ENCODE results near the gene PLAC9.
"Not testable (repeated sequence)": the region's sequence is repeated elsewhere in the genome, so short reads cannot be mapped to it uniquely, and the experiment has no call there.

PLAC9 gene, protein sequence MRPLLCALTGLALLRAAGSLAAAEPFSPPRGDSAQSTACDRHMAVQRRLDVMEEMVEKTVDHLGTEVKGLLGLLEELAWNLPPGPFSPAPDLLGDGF

DNA sequence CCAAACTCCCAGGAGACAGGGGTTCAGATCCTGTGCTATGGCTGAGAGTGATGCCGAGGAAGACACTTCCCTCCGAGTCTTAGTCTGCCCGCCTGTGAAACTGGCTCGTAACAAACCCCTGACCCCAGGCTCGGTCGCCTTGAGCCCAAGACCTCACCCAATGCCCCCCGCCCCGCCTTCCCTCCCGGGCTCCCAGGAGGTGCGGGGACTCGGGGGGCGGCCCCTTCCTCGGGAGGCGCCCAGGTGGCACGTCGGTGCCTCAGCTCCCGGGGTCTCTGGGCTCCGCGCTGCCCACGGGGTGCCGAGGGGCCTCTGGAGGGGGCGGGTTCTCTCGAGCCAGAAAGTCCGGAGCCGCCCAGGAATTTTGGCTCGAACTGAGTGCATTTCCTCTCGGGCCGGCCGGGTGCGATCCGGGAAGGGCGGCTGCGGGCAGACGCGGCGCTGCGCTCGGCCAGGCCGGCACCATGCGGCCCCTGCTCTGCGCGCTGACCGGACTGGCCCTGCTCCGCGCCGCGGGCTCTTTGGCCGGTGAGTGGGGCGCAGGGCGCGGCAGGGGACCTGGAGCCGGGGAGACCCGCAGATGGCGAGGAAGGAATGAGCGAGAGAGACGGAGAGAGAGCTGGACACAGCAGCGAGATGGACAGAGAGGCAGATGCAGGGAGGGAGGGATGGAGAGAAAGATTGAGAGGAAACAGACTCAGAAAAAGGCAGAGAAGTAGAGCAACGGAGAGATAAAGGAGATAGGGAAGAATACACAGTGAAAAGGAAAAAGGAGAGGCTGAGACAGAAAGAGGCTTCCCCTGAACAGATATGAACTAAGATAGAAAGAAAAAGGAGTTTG is at the start of gene PLAC9:
TSS of gene PLAC9 (plus strand) at position 432 of the 841 bp plus-strand sequence. CDS start at position 465, 33 bp downstream.
- Histone ChIP-seq H3K4me3 (peak within 1 kb of the TSS; percentile 27 to 43 (median 32)), H3K27ac (peak within 1 kb of the TSS in 20 of 21 experiments; percentile 5 to 91 (median 74))

DNA sequence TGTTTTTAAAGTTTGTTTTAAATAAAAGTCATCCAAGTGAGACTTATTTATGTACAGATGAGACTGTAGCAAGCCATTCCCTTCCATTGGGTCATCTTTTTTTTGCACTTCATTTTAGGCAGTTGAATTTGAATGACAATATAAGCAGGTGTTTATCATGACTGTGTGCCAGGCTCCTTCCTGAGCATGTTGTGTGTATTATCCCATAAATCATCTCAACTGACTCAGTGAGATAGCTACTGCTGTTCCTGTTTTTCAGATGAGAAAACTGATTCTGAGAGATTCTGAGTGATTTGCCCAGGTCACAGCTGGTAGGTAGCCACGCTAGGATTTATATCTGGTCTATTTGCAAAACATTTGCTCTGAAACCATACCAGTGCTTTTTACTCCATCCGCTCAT is 42.4 kb upstream of the PLAC9 start:
- Histone ChIP-seq H3K4me3 (no peak overlapping the region), H3K27ac (no peak overlapping the region)

DNA sequence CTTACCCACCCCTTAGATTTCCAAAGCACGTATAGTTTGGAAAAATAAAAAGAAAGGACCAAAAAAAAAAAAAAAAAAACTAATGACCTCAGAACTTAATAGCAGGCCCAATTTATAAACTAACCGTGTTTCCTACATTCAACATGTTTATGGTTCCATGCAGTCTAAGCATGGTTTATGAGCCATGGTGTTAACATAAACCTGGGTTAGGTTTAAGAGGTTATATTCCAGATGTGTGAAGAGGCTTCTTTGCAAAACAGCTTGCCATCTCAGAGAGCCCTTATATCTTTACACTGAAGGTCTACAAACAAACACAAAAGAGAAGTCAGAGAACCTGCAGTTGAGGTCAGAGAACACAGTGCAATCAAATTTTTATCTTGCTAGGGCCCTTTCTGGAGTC is 38.3 kb upstream of the PLAC9 start:
- no peak overlapping the region for H3K27ac ChIP-seq

DNA sequence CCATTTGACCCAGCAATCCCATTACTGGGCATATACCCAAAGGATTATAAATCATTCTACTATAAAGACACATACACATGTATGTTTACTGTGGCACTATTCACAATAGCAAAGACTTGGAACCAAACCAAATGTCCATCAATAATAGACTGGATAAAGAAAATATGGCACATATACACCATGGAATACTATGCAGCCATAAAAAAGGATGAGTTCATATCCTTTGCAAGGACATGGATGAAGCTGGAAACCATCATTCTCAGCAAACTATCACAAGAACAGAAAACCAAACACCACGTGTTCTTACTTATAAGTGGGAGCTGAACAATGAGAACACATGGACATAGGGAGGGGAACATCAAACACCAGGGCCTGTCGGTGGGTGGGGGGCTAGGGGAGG is 34.3 kb upstream of the PLAC9 start:
- H3K4me3 ChIP-seq, H3K27ac ChIP-seq: not testable (repeated sequence)

More for the DNA sequence above, 38.3 kb upstream of the PLAC9 start:
- no peak overlapping the region for H3K4me3 ChIP-seq

DNA sequence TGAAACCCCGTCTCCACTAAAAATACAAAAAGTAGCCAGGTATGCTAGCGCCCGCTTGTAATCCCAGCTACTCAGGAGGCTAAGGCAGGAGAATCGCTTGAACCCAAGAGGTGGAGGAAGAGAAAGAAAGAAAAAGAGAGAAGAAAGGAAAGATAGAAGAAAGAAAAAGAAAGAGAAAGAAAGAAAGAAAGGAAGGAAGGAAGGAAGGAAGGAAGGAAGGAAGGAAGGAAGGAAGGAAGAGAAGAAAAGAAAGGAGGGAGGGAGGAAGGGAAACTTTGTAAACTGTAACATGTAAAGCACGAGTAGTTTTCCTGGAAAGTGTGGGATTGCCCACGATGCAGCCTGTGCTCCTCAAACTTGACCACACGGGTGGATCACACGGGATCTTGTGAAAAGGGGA is 33.2 kb upstream of the PLAC9 start:
- H3K27ac ChIP-seq, H3K4me3 ChIP-seq: not testable (repeated sequence)

DNA sequence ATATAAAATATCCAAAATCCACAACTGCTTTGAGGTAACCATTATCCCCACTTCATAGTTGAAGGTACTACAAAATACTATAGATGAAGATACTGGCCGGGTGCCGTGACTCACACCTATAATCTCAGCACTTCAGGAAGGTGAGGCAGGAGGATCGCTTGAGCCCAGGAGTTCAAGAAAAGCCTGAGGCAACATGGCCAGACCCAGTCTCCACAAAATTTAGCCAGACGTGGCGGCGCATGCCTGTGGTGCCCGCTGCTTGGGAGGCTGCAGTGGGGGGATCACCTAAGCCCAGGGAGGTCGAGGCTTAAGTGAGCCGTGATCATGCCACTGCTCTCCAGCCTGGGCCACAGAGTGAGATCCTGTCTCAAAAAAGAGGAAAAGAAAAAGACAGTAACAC is 32.4 kb upstream of the PLAC9 start:
- Histone ChIP-seq H3K27ac (no peak overlapping the region), H3K4me3 (no peak overlapping the region)

DNA sequence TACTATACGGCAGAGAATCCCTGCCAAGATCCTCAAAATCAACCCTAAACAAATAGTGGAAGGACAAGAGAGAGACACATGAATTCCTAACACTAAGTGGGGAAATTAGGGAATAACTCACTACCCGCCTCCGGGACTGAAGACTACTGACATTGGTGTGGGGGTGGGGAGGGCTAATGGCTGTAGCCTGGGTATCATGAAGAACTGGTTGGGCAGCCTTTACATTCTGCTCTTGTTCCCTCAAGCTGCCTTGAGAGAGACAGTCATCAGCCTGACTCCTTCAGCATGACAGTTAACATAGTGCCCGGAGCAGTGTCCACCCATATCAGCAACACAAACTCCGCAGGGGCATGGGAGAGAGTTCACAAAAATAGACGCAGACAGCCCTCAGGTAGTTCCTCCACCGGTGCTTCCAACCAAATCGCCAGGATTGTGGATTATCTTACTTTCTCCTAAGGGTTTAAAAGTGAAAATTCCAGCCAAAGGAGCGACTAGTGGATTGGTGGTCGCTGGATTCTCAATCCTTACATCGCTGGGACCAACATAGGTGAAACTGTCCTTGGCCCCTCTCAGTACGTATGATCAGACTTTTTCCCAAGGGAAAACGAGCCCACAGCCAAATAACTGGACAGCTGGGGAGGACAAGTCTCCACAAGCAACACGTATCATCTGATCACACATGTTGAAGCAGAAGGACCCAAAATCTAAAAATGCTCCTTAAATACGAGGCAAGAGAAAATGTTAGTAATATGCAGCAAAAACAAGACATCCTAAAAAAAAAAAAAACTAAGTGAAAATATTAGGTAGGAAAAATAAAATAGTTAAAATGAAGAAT is 31.5 kb upstream of the PLAC9 start:
- Histone ChIP-seq H3K27ac (no peak overlapping the region), H3K4me3 (no peak overlapping the region)

DNA sequence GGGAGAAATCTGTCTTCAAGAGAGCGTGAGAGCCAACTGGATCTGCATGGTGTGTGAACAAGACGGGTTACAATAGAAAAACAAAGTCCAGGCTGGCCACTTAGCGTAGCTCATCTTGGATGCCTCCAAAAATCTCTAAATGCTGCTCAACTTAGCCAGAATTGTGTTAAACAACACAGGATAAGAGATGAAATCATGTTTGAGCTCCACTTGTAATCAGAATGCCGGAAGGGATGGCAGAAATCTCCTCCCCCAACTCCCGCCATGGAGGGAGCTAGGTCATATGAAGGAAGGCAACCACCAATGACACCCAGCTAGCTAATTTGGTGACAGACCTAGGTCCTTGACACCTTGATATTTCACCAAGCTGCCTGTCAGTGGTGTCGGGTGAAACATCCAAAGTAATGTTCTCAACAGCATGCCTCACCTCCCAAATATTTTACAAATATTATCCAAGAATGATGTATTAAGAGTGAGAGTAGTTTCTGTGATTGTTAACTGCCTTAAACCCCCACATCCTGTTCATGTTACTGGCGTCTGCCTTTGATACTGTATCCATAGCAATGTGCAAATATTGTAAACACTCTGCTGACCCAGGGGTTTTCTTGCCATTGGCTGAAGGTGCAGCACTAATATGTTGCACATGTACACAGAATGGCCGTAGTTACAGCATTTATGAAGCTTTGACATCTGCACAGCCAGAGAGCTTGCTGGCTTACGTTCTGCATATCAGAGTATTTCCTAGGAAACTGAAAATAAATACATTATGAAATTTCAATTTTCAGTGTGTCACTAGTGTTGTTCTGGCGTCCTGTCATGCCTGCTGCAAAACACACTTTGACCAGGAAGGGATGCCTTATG is 28.2 kb upstream of the PLAC9 start:
- no peak overlapping the region for H3K4me3 ChIP-seq
- peak overlapping the region in 9 of 21 experiments; percentile 9 to 70 (median 51) for H3K27ac ChIP-seq

DNA sequence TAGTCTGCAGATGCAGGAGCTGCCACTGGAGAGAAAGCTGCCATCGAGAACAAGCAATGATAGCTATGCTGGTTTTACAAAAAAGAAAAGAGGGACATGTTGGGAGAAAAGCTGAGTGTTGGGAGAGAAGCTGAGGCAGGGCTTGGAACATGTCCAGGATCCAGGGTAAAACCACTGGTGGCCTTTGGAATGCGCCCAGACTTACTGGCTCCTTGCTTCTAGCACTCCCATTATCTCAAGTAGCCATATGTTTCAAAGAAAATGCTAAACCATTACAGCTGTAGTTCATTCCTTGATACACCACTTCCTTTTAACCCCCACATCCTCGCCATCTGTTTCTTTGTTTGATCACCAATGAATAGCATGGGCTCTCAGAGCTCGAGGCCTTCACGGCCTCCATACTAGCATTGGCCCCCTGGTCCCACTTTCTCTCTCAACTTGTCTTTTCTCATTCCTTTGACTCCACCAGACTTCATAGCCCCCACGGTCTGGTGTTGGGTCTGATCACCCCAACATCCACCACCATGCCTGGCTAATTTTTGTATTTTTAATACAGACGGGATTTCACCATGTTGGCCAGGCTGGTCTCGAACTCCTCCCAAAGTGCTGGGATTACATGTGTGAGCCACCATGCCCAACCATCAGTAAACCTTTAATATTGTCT is 23.8 kb upstream of the PLAC9 start:
- H3K4me3 ChIP-seq: no peak overlapping the region
- H3K27ac ChIP-seq: no peak overlapping the region

DNA sequence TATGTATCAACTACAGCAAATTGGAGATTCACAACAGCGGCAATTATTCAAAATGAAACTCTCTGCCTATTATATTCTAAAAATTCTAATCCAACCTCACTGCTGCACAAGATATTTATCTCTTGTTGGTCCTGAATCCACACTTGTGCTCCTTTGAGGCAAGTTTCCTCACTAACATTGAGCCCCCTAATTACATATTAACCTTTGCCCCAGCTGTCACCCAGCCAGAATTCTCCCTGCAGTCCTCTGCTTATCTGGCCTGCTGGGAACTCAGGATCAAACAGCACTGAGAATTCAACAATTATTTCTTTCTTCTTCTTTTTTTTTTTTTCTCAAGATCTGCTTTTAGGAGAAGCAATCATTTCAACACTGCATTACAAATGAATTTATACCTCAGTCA is 21.5 kb upstream of the PLAC9 start:
- H3K4me3 ChIP-seq: no peak overlapping the region
- H3K27ac ChIP-seq: peak overlapping the region in 3 of 21 experiments; percentile 45 to 64 (median 49)

DNA sequence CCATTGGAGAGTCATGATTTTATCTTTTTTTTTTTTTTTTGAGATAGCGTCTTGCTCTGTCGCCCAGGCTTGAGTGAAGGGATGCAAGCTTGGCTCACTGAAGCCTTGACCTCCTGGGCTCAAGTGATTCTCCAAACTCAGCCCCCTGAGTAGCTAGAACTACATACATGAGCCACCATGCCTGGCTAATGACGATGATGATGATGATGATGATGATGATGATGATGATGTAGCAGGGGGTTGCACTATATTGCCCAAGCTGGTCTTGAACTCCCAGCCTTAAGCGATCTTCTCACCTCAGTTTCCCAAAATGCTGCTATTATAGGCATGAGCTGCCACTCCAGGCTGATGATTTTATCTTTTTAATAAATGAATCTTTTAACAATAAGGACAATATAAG is 13.9 kb upstream of the PLAC9 start:
- H3K27ac ChIP-seq: no peak overlapping the region
- no peak overlapping the region for H3K4me3 ChIP-seq

DNA sequence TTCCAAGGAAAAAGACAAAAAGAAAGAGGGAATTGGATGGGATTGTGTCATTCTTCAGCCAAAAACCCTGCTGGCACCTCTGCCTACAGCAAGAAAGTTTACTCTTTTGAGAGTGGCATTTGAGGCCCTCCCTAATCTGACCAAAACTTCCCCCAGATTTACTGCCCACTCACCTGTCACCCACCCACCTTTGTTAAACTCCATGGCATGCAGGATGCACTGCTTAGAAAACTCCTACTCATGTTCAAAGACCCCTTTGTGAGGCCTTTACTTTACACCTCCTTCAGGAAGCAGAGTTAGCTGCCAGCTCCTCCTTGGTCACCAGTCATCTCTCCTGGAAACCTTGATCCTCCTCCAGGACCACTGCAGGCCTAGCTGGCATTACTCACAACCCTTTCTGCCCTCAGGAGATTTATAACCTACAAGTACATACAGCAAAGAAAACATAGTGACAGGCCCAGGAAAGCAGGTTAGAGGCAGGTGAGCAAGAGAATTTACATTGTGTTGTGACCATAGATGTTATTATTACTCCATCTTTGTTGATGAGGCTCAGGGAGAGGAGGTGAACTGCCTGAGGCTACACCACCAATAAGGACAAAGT is 10.3 kb upstream of the PLAC9 start:
- Histone ChIP-seq H3K4me3 (no peak overlapping the region), H3K27ac (no peak overlapping the region)

DNA sequence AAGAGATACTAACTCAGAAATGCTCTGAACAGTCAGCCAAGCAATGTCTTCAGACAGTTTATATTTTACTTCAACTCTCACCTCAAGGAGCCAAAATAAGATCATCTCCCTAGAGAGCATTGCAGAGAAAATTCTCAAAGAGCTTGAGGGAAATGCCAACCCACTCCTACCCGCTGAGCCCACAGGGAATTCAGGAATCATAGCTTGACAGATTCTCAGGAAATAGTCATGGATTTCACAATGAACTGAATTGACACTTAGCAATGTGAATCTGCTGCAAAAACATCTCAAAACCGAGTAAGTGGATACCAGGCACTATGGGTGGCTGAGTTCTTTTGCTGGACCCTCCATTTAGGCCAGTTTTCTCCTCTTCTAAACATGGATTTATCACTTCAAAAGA is 9.8 kb upstream of the PLAC9 start:
- H3K4me3 ChIP-seq: no peak overlapping the region
- no peak overlapping the region for H3K27ac ChIP-seq

DNA sequence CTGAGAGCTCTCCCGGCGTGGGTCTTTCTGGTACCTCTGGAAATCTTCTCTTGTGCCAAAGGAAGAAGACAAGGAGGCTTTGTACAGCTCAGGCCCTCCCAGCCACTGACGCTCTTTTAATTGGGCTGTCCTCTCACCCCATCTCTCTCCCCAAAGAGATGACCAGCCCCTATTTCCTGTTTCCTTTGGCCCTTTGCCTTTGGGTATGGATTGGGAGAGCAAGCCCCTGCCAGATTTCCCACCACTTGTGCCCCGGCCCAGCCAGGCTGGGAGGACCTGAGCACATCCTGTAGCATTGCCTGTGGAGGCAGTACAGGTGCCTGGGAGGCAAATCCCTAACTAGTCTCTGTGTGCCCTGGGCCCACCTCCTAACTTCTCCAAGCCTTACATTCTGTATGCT is 5.7 kb upstream of the PLAC9 start:
- Histone ChIP-seq H3K4me3 (no peak overlapping the region), H3K27ac (no peak overlapping the region)

DNA sequence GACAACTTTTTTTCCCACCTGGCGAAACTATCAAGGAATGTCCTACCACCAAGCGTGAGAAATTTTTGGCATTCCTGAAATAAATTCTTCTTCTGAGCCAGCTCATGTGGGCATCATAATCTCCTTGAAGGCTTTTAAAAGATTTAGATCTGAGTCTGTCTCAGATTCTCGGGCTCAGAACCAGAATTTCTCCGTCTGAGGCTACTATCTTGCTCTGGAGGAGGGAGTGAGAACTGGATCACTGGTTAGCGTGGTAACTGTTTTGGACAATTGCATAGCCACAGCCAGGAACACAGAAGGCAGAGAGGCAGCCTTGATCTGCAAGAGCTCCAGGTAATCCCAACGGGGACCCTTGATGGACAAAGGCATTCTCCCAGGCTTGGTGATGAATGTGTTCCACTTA is 1.0 kb upstream of the PLAC9 start:
- H3K27ac ChIP-seq: peak overlapping the region in 1 of 21 experiments; percentile 91

DNA sequence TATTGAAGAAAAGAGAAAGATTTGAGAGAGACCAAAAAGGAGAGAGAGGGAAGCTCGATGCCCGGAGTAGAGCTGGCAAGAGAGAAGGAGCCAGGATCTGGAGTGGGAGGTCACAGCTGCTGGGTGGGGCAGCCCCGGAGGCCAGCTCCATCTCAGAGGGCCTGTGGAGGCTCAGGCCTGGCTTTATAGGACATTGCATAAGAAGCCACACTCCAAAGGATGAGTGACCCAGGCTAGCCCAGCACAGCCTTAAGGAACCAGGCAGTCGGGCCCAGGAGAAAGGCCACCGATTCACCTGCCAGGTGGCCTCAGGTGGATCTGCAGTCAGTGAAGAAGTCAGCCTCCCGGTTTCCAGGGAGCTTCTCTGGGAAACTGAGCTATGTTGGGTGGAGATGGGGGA is 676 bp downstream of the PLAC9 start:
- Histone ChIP-seq H3K27ac (peak overlapping the region in 19 of 21 experiments; percentile 5 to 91 (median 74)), H3K4me3 (peak overlapping the region in 5 of 7 experiments; percentile 17 to 43 (median 32))

More for the DNA sequence above, 1.0 kb upstream of the PLAC9 start:
- no peak overlapping the region for H3K4me3 ChIP-seq

DNA sequence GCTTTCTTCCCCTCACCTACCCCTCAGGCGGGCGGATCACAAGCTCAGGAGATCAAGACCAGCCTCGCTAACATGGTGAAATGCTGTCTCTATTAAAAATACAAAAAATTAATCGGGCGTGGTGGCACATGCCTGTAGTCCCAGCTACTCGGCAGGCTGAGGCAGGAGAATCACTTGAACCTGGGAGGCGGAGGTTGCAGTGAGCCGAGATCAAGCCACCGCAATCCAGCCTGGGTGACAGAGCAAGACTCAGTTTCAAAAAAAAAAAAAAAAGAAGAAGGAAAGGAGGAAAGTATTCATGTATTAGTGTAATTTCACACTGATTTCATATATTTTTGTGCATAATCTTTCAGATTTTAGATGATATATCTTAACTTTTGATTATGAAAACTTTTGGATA is 1.2 kb downstream of the PLAC9 start:
- H3K4me3 ChIP-seq: peak overlapping the region in 5 of 7 experiments; percentile 17 to 43 (median 32)
- H3K27ac ChIP-seq: peak overlapping the region in 18 of 21 experiments; percentile 37 to 91 (median 75)

DNA sequence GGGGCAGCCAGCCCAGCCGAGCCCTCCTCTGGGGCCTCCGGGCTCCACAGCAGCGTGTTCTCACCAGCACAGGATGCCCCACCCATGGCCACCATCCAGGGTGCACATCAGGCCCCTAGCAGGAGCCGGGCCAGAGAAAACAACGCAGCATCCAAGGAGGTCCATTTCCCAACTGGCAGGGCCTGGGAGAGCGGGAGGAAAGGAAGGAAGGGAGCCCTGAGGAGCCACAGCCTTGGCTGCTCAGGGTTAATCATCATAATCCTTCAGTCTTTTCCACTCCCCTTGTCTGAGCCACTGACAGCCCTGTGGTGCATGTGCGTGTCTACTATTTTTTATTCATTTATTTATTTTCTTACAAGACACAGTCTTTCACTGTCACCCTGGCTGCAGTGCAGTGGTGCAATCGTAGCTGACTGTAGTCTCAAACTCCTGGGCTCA is 3.6 kb downstream of the PLAC9 start:
- Histone ChIP-seq H3K4me3 (no peak overlapping the region), H3K27ac (peak overlapping the region in 14 of 21 experiments; percentile 14 to 81 (median 51))
